B cell (primary cell): ENCODE results near the gene CLINT1. TPM values are rescaled to one million over a fixed set of nuclear protein-coding genes. Genes with fewer than 3 reads are reported as not detected.

Experiments
- ATAC-seq: fragments of 200-7000 bp; cut with Tn5 transposase; one replicate; pipeline ENCODE4 v1.10.0; 2021; ENCODE audit warnings: low read depth, mild to moderate bottlenecking, moderate number of reproducible peaks, moderate library complexity
- CTCF ChIA-PET: fragments of 350-600 bp; sonication (Branson Sonifier 250); formaldehyde crosslinking; loops from one replicate; lab custom pipeline; 2021; ENCODE audit warnings: antibody characterized with exemption, inconsistent platforms; lab: Charles Lee
- POLR2A ChIA-PET: fragments of 350-600 bp; sonication (Branson Sonifier 250); formaldehyde crosslinking; loops from one replicate; lab custom pipeline; 2021; ENCODE audit warnings: antibody characterized with exemption; lab: Charles Lee
- DNase-seq: peaks from one replicate; pipeline ENCODE4 v3.0.0; 2013
- H2AFZ ChIP-seq: 2 replicates; pipeline ENCODE4 v1.6.1; 2012; ENCODE audit warnings: mild to moderate bottlenecking, low read depth, low read length; ENCODE audit not compliant: insufficient read depth, poor library complexity, severe bottlenecking
- H3K27ac ChIP-seq, 2 donors: 1 replicate in 1 of 2; 2 replicates in 1 of 2; pipeline ENCODE4 v1.5.1; 2012 to 2013; ENCODE audit warnings: low read length in 2 of 2, mild to moderate bottlenecking in 2 of 2, moderate library complexity in 1 of 2
- H3K27me3 ChIP-seq, 4 experiments: fragments of 200-600 bp in 1 of 4; sonication (generic) in 1 of 4; replicated peaks in 1 of 4; 1 replicate in 2 of 4; 2 replicates in 2 of 4; pipeline versions ENCODE4 v1.6.1 to v1.7.0; 2013 to 2016; ENCODE audit warnings: low read length in 3 of 4, mild to moderate bottlenecking in 2 of 4, mixed read lengths in 1 of 4, moderate library complexity in 1 of 4; ENCODE audit not compliant: insufficient read depth in 4 of 4, control insufficient read depth in 3 of 4; ENCODE audit errors: control extremely low read depth in 1 of 4
- H3K36me3 ChIP-seq, 2 experiments: replicated peaks in 1 of 2; 1 replicate in 1 of 2; 2 replicates in 1 of 2; pipeline versions ENCODE4 v1.6.1 to v1.7.1; 2013; ENCODE audit warnings: low read length in 1 of 2; ENCODE audit not compliant: insufficient read depth in 2 of 2, control insufficient read depth in 1 of 2; ENCODE audit errors: control extremely low read depth in 1 of 2, extremely low read depth in 1 of 2
- H3K4me1 ChIP-seq, 2 donors: fragments of 200-600 bp in 1 of 2; sonication (generic) in 1 of 2; 1 replicate in 1 of 2; 2 replicates in 1 of 2; pipeline versions ENCODE4 v1.5.1 to v1.6.1; 2013 to 2017; ENCODE audit warnings: low read length in 2 of 2; ENCODE audit not compliant: control insufficient read depth in 2 of 2, insufficient read depth in 2 of 2
- H3K4me2 ChIP-seq: replicated peaks from 2 replicates; pipeline ENCODE3; 2012; ENCODE audit warnings: mild to moderate bottlenecking, low read depth, low read length; ENCODE audit not compliant: poor library complexity, severe bottlenecking
- H3K4me3 ChIP-seq, 5 experiments: fragments of 200-600 bp in 1 of 5; sonication (generic) in 1 of 5; 1 replicate in 3 of 5; 2 replicates in 2 of 5; pipeline versions ENCODE4 v1.5.1 to v1.7.0; 2011 to 2016; ENCODE audit warnings: low read length in 4 of 5, mild to moderate bottlenecking in 4 of 5, low read depth in 2 of 5, control low read depth in 1 of 5, moderate library complexity in 1 of 5; ENCODE audit not compliant: insufficient read depth in 1 of 5; ENCODE audit errors: control extremely low read depth in 1 of 5, extremely low read depth in 1 of 5
- H3K79me2 ChIP-seq: fragments of 200-600 bp; sonication (generic); one replicate; pipeline ENCODE4 v1.6.0; 2016; ENCODE audit warnings: low read length; ENCODE audit not compliant: control insufficient read depth, insufficient read depth
- H3K9ac ChIP-seq: fragments of 200-600 bp; sonication (generic); 2 replicates; pipeline ENCODE4 v1.6.1; 2017; ENCODE audit warnings: mild to moderate bottlenecking, low read length, moderate library complexity
- H3K9me3 ChIP-seq, 3 donors: one replicate each; pipeline versions ENCODE4 v1.6.1 to v1.7.1; 2013; ENCODE audit warnings: low read length in 2 of 3; ENCODE audit not compliant: control insufficient read depth in 2 of 3, insufficient read depth in 1 of 3; ENCODE audit errors: control extremely low read depth in 1 of 3
- H4K20me1 ChIP-seq: 2 replicates; pipeline ENCODE4 v1.6.0; 2012; ENCODE audit warnings: mild to moderate bottlenecking, low read length; ENCODE audit not compliant: insufficient read depth, control insufficient read depth, poor library complexity, severe bottlenecking
- H3K27ac Mint-ChIP-seq: one replicate; pipeline ENCODE4 v1.8.0; 2021; ENCODE audit warnings: mixed read lengths
- H3K27me3 Mint-ChIP-seq: one replicate; pipeline ENCODE4 v1.8.0; 2021; ENCODE audit warnings: mixed read lengths
- H3K4me1 Mint-ChIP-seq: one replicate; pipeline ENCODE4 v1.8.0; 2021; ENCODE audit warnings: mixed read lengths
- H3K4me3 Mint-ChIP-seq: one replicate; pipeline ENCODE4 v1.8.0; 2021; ENCODE audit warnings: mixed read lengths
- H3K9me3 Mint-ChIP-seq: one replicate; pipeline ENCODE4 v1.8.0; 2022; ENCODE audit warnings: mixed read lengths; ENCODE audit not compliant: insufficient read depth
- EZH2 ChIP-seq: IDR thresholded peaks from 2 replicates; pipeline ENCODE4 v1.6.1; 2012; ENCODE audit warnings: borderline replicate concordance, low read depth, mild to moderate bottlenecking, moderate library complexity, low read length; ENCODE audit not compliant: insufficient read depth, poor library complexity, severe bottlenecking
- WGBS: methylation state at CpG from one replicate; pipeline ENCODE4 v1.1.5; 2013; ENCODE audit warnings: missing lambda C conversion rate; ENCODE audit not compliant: insufficient coverage; 5-methylcytosine and 5-hydroxymethylcytosine counted together
- intact Hi-C: fragments of 100-400 bp; cut with micrococcal nuclease; formaldehyde crosslinking; loops from one replicate; pipeline ENCODE4 v1.10.0; 2022
- polyA plus RNA-seq: library from polyadenylated mRNA; depleted of rRNA; stranded (reverse); fragments of >200 nt; gene quantifications from 2 replicates; pipeline ENCODE4 v1.2.3, GENCODE V29; 2012
- total RNA-seq, 2 donors: library from RNA; stranded (reverse); fragments of 120-200 nt in 1 of 2; gene quantifications; 1 replicate in 1 of 2; 2 replicates in 1 of 2; pipeline versions ENCODE4 v1.2.3 to v1.2.4, GENCODE V29; 2013 to 2022
- TF ChIP-seq, protein P1 (sequence below): fragments of 200-600 bp; IDR thresholded peaks from one replicate; pipeline ENCODE4 v1.8.0; 2022; ENCODE audit warnings: antibody characterized with exemption, mild to moderate bottlenecking

The CLINT1 gene
- total and polyA plus RNA-seq, 2 donors (not counting 1 experiment from before 2014, with no cell fraction given), result 69.7 to 89.1 TPM

DNA sequence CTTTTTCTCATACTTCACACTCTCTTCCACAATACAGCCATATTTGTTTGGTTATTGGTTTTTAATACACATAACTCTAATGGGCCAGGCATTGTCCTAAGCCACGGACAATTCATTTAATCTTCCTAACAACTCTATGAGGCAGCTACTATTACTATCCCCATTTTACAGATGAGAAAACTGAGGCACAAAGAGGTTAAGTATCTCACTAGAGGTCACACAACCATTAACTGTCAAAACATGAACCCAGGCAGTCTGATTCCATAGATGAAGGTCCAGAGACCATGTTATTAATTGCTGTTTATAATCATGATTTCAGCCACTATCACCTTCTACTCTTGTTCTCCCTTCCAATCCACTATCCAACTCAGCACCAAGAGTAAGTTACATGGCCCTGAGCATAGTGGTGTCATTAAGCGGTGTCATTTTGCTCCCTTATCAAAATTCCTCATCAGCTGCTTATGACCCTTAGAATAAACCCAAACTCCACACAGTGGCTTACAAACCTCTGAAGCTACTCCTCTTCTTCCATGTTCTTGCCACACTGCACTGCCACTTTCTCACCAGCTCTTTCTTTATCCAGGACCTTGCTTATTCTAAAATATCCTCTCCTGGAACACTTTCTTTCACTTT lies 22.7 kb downstream of the CLINT1 start:
- ATAC-seq (no peak), DNase-seq (no peak)
- no peak overlapping the region for H3K9ac ChIP-seq
- no peak overlapping the region for H2AFZ ChIP-seq
- Mint-ChIP-seq H3K9me3 (no peaks in the 10 kb centered on the region), H3K27ac (no peak overlapping the region), H3K27me3 (no peaks in the 10 kb centered on the region), H3K4me3 (no peak overlapping the region), H3K4me1 (peaks cover 39% of the 10 kb centered on the region)
- H3K4me2 ChIP-seq, result no peak overlapping the region
- H3K36me3 ChIP-seq, result peaks cover 4 to 9% of the 10 kb centered on the region in 2 experiments
- peaks cover 75% of the 10 kb centered on the region for H4K20me1 ChIP-seq
- no peaks in the 10 kb centered on the region for H3K27me3 ChIP-seq
- ChIA-PET POLR2A (no interaction called here), CTCF (interaction anchor here (0.5 to 1.2 kb wide), 2 partner anchors 11 to 113 kb away, joined by 3 to 6 read pairs; no protein-coding TSS in a partner anchor)
- H3K79me2 ChIP-seq, result peaks cover 99% of the 10 kb centered on the region
- no peaks in the 10 kb centered on the region for H3K9me3 ChIP-seq
- H3K4me1 ChIP-seq, result peaks cover 13 to 22% of the 10 kb centered on the region in 2 donors
- TF ChIP-seq, protein P1, sequence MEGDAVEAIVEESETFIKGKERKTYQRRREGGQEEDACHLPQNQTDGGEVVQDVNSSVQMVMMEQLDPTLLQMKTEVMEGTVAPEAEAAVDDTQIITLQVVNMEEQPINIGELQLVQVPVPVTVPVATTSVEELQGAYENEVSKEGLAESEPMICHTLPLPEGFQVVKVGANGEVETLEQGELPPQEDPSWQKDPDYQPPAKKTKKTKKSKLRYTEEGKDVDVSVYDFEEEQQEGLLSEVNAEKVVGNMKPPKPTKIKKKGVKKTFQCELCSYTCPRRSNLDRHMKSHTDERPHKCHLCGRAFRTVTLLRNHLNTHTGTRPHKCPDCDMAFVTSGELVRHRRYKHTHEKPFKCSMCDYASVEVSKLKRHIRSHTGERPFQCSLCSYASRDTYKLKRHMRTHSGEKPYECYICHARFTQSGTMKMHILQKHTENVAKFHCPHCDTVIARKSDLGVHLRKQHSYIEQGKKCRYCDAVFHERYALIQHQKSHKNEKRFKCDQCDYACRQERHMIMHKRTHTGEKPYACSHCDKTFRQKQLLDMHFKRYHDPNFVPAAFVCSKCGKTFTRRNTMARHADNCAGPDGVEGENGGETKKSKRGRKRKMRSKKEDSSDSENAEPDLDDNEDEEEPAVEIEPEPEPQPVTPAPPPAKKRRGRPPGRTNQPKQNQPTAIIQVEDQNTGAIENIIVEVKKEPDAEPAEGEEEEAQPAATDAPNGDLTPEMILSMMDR, result no peak
- TF ChIP-seq EZH2, result no peak
- intact Hi-C loops, result no loop called here
- no peak overlapping the region for H3K27ac ChIP-seq
- H3K4me3 ChIP-seq, result no peak overlapping the region
- 100% methylated on average over 1 of the region's 2 CpGs for WGBS

DNA sequence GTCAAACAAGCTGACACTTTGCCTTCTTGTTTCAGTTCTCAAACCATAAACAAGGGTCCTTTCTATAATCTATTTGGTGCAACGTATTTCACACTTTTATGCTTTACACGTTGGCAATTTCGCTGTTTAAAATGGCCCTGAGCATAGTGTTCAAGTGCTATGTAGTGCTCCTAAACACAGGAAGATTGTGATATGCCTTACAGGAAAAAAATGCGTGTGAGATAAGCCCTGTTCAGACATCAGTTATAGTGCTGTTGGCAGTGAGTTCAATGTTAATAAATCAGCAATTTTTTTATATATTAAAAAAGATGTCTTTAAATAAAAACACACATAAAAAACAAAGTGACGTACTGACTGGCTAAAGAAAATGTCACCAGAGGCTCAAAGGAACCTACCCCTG lies 23.9 kb downstream of the CLINT1 start:
- ChIA-PET CTCF (interaction anchor here (1.2 kb wide), 1 partner anchor 114 kb away, joined by 6 read pairs; no protein-coding TSS in a partner anchor), POLR2A (no interaction called here)
- Histone ChIP-seq H3K27ac (no peak overlapping the region), H2AFZ (no peak overlapping the region), H3K9me3 (no peaks in the 10 kb centered on the region), H3K9ac (no peak overlapping the region), H3K27me3 (no peaks in the 10 kb centered on the region), H3K4me2 (no peak overlapping the region), H3K4me3 (no peak overlapping the region), H4K20me1 (peaks cover 79% of the 10 kb centered on the region), H3K36me3 (peaks cover 4 to 9% of the 10 kb centered on the region in 2 experiments), H3K79me2 (peaks cover 94% of the 10 kb centered on the region), H3K4me1 (peaks cover 15 to 32% of the 10 kb centered on the region in 2 donors)
- WGBS, result 67% methylated on average over 1 of the region's 5 CpGs
- ATAC-seq, result no peak
- TF ChIP-seq EZH2, result no peak
- TF ChIP-seq, protein P1, result no peak
- no peaks in the 10 kb centered on the region for H3K9me3 Mint-ChIP-seq
- no peaks in the 10 kb centered on the region for H3K27me3 Mint-ChIP-seq
- no peak overlapping the region for H3K4me3 Mint-ChIP-seq
- intact Hi-C loops, result no loop called here
- no peak overlapping the region for H3K27ac Mint-ChIP-seq
- H3K4me1 Mint-ChIP-seq, result peaks cover 49% of the 10 kb centered on the region
- no peak for DNase-seq
